ENCODE results near the gene COPS7A.

The COPS7A gene, protein sequence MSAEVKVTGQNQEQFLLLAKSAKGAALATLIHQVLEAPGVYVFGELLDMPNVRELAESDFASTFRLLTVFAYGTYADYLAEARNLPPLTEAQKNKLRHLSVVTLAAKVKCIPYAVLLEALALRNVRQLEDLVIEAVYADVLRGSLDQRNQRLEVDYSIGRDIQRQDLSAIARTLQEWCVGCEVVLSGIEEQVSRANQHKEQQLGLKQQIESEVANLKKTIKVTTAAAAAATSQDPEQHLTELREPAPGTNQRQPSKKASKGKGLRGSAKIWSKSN

DNA sequence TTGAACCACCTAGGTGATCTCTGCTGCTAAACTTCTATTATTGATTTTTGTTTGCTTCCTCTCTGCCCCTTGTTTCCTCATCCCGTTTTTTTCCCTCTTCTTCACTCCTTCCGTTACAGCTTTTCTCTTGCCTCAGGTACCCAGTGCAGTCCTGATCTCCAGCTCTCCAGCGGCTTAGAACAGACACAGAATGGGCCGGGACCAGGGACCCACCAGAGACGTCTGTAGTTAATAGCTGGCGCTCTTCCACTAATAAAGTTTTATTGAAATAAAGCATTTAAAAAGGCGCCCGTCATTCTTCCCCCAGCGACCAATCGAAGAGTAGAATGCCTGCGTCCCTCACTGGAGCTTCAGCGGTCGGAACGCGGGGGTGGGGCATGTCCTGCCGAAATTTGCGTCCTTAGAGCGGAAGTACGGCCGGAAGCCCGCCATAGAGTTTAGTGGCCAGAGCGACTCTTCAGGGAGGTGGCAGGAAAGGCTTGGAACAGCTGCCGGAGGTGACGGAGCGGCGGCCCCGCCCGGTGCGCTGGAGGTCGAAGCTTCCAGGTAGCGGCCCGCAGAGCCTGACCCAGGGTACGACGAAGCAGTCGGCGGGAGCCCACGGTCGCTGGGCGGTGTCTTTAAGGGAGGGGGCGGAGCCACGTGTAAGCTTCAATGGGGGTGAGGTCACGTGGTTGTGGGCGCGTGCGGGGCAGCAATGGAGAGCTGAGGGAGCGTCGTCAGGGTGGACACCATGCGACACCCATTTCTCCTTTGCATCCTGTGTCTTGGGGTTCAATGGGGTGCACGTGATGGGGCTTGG, at the start of gene COPS7A:
Gene COPS7A, plus strand, starts transcription at position 440 of the 802 bp plus-strand sequence. CDS start 611 bp downstream, outside the sequence.
- DNase-seq (ENCODE audit: low spot score) = peak; percentile 97

DNA sequence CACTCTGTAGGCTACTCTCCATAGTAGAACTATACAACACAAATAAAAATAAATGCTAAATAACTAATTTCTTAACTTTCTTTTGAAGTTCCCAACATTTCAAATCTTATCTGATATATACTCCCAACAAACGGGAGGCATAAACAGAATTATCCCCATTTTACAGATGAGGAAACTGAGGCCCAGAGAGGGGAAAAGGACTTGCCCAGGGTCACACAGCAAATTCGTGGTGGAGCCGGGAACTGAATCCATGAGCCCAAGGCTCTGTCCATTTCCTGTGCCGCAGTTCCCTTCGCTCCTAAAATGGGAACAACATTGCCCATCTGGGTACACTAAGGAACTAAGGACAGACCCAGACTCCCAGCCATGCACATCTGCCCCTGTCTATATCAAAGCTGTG, 46.9 kb upstream of the COPS7A start:
- no peak for DNase-seq (ENCODE audit: low spot score)

DNA sequence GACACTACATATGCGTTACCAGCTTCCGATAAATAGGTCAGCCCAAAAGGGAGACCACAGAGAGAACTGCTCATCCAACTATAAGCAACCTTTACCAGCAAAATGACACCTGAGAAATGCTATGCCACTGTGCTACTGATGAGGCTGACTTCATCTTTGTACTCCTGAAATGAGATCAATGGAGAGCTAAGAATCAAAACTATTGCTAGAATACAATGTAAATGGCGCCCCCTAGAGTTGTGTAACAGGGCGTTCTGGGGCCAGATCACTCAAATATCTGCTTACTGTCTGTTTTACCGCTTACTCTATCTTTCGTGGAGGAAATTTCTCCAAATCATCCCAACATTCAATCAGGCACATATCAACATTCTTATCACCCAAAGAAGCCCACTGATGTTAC, 39.2 kb upstream of the COPS7A start:
- no peak for DNase-seq (ENCODE audit: low spot score)

DNA sequence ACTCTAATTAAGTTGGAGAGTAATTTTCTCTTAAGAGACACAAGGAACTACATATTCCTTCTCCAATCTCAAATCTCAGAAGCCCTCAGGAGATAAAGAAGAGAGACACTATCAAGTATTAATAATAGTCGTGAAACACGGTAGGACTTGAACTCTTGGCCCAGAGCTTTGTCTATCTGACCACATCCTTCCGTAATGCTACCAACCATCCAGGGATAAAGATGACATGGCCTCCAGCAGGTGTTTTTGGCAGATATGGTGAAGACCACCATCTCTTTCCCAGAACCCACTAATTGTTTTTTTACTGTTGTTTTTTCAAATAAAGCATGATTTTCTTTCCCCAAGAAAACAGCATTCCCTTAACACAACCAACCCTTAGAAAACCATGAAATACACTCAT, 38.0 kb upstream of the COPS7A start:
- no peak for DNase-seq (ENCODE audit: low spot score)

DNA sequence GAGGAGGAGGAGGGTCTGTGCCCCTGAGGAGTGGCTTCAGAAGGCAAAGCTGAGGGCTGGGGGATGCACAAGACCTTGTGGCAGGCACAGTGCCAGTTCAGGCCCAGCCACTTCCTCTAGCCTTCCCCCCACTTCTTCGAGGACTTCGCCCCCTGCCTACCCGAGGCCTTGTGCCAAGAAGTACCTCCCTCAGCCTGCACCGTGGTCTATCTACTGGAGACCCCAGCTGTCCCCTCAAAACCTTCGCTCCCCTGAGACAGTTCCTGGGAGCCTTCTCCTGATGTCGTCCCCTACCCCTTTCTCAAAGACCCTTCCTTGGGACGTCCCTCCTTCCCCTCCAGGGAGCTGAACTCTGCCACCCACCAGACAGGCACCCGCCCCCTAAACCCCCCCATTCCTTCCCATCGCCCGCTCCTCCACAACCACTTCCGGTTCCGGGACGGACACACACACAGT, 35.3 kb upstream of the COPS7A start:
- no peak for DNase-seq (ENCODE audit: low spot score)

DNA sequence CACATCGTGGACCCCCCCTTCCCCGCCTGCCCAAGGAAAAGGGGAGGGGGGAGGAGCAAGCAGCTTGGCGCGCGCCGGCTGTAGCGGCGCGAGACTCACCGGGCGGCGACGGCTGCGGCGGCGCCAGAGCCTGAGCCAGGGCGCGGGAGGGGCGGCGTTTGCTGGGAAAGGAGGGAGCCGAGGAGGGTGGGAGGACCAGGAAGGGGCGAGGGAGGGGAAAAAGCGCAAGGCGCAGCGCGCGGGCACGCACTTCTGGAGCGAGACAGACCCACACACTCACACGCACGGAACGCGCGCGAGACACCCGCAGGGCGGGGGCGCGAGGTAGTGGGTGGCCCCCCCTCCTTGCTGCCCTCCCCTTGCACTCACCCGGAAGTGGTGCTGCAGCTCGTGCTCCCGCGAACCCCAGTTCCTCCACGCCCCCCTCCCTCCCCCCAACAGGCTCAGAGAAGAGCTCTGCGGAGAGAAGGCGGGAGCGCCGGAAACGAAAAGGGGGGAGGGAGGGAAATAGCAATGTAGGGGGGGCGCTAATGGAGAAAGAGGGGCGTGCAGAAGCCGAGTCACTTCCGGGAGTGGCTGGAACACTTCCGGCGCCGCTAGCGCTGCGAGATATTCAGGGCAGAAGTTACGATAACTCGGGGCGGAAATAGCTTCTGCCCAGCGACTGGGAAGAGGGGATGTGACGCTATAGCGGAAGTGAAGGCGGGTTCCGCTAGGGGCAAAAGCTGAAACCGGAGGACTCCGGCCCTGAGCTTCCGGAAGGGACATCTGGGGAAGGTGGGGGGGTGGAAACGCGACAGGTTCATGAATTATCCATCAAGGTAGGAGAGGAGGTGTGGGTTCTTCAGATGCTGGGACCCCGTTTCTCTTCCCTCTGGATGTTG, 34.6 kb upstream of the COPS7A start, which contains the start of gene ZNF384:
Gene ZNF384, minus strand, starts transcription at position 377 of the 884 bp plus-strand sequence. CDS start 9,855 bp downstream, outside the sequence.
- peak; percentile 97 for DNase-seq (ENCODE audit: low spot score)

DNA sequence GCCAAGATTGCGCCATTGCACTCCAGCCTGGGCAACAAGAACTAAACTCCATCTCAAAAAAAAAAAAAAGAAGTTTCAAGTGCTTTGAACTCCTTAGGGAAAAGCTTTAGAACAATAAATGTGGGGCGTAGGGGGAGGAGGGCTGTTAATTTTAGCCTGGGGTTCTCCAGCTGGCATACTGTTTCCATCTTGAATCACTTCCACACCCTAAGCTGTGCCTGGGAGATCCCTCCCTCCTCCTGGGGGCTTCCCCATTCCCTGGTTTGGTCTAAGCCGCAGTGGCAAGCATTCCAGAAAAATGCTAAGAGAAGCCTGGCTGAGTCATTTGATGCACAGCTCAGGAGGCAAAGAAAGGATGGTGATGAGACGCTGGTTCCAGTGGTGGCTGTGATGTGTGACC, 32.4 kb upstream of the COPS7A start:
- DNase-seq (ENCODE audit: low spot score) = no peak

DNA sequence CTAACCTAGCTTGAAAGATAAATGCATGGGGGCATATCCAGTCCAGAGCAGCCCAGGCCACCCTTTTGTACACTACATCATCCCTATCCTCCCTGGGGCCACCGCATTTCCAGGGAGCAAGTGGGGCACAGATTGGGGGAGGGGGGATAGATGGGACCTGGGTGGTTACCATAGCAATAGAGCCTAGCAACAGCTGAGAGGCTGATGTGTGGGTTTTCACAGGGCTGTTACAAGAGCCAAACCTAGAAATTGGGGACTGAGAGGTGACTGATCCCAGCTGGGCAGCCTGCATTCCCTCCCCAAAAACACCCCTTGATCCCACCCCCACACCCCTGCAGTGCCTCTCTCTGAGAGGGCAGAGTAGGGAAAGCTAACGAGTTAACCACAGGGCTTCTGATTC, 31.0 kb upstream of the COPS7A start:
- no peak for DNase-seq (ENCODE audit: low spot score)

DNA sequence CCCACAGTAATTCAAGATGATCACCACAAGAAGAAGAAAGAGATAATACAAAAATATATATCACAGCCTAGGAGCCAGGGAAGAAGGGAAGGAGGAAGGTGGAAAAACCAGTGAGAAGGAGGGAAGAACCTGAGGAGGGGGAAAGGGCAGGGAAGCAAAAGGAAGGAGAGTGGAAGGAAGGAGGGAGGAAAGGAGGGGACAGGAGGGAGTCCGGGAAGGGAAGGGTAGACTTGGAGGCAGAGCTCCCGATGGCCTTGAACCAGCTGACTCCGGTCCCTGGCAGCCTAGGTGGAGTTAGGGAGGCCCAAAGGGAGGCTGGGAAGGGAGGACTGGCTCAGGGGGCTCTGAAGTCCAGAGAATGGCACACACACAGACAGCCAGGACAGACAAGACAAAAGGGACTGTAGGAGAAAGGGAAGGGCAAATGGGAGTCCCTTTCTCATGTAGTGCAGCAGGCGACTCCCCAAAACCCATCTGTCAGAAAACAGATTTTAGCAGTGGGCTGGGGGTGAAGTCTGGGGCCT, 30.0 kb upstream of the COPS7A start:
- DNase-seq (ENCODE audit: low spot score) = no peak

DNA sequence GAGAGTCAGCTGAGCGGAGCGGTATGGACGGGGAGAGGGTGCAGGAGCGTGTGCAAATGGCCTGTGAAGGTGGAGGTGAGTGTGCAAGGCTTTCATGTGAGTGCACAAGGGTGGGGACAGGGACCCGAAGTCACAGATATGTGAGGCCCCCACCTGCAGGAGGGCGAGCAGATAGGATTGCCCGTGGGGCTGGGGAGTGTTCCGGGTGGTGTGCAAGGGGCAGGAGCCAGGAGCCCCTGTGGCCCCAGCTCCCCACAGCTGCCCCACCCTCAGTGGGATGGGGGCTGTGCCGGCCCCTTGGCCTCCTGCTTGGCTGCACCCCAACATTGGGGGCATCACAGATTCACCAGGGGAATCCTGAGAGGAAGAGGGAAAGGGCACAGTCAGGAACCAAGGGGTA, 29.1 kb upstream of the COPS7A start:
- no peak for DNase-seq (ENCODE audit: low spot score)

DNA sequence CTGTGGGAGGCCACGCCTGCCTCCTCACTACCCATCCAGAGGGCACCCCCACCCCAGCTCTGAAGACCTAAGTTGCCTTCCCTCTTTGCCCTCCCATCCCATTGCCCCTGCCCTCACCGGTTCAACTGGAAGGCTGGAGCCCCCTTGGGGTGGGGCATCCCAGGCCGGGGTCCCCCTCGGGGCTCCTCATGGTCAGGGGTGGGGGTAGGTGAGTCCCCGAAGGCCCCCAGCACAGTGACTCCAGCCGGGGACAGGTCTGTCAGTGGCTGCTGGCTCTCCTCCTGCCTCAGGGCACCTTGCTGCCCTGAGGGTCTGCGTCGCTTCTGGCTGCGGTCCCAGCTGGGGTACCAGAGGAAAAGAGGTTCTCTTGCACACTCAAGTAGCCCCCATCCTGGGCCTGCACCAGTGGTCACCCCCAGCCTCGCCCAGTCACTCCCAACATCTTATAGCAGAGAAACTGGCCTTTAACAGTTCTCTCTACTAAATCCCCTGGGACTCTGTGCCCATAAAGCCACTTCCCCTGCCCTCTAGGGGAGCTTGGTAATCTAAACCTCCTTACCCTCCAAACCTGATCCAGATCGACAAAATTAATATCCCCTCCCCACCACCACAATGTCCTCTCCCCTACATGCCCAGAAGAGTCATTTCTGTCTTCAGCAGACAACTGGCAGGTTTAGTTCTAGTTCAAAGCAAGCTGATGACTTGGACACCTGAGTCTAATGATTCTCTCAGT, 28.4 kb upstream of the COPS7A start:
- DNase-seq (ENCODE audit: low spot score) = no peak

DNA sequence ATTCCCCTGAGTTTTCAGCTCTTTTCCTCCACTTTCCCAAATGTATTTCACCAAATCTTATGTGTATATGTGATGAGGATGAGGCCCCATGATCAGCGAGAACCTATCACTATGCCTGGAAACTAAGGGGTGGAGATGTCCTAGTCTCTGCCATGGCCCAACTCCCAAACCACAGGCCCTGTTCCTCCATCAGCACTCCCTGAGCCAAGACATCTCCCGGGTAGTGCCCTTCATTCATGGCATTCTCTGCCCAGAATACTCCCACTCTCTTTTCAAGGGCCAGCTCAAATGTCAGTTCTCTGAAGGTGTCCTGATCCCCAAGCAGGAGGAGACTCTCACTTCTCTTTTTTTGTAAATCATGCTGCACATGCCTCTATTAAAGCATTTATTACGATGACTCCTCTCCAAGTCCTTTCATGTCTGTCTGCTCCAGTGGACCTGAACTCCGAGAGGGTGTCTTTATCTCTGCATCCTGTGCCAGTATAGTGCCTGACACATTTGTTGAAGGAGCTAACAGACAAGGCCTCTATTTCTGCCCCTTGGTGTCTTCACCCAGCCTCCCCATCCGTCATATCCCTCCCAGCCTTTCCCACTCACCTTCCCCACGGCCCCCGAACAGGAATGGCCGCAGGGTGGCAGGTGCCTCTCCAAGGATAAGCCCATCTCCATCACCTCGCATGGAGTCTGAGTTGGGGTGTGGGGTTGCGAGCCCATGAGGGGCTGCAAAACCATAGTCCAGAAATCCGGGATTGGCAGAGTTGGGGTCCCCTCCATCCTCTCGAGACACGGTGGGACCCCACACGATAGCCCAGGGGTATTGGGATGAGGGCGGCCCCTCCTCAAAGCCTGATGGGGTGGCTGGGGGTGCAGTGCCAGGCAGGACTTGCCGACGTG, 26.9 kb upstream of the COPS7A start:
- DNase-seq (ENCODE audit: low spot score) = no peak

DNA sequence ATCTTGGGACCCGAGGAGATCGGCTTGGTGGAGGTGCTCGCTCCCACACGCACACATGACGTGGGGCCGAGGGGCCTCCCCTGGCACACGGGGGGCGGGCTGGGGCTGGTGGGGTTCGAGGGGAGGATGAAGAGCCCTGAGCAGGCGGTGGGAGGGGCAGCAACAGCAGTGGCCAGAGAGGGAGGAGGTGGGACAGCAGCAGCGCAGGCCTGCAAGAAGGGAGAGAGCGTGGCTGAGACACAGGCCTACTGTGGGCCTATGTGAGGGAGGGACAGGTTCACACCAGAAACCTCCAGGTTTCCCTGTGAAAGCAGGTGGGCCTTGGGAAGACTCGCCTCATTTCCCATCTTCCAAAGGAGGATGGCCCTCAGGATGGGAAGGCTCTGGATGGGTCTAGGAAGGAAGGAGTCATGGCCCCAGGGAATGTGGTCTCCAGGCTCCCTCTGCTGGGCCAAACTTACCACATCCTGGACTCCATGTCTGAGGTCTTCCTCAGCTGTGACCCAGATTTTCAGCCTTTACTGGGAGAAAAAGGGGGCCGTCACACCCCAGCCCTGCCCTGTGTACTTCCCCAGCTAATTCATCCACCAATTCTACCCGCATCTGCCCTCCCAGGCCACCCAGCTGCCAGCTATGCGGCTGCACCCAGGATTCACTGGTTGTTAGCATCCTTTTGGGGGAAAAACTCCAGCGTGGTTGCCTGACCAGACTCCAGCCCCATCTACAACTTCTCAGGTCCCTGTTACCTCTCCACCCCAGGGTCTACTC, 26.1 kb upstream of the COPS7A start:
- peak; percentile 85 for DNase-seq (ENCODE audit: low spot score)

DNA sequence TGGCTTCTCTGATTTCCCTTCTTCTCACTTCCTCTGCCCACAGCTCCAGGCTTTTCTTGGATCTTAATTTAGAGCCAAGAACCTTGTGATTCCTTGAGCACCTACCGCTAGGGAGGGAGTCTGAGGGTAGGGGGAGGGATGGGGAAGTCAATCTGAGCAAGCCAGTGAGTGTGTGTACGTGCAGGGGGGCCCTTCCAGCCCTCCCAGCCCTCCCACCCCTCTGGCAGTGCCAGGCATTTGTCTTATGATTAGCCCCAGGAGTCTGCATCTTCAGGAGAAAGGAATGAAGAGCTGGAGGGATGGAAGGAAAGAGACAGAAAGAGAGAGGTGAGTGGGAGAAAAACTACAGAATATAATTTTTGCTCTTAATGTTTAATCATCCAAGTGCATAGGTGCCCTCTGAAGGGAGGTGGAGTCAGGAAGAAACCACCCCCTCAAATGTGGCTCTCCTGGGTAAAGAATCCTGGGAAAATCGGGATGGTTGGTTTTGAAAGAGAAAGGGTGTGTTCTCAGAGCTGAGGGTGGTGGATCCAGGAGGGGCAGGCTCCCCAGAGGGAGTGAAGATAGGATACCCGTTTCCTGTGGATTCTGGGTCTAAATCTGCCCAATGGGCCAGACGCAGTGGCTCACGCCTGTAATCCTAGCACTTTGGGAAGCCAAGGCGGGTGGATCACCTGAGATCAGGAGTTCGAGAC, 25.3 kb upstream of the COPS7A start:
- no peak for DNase-seq (ENCODE audit: low spot score)

DNA sequence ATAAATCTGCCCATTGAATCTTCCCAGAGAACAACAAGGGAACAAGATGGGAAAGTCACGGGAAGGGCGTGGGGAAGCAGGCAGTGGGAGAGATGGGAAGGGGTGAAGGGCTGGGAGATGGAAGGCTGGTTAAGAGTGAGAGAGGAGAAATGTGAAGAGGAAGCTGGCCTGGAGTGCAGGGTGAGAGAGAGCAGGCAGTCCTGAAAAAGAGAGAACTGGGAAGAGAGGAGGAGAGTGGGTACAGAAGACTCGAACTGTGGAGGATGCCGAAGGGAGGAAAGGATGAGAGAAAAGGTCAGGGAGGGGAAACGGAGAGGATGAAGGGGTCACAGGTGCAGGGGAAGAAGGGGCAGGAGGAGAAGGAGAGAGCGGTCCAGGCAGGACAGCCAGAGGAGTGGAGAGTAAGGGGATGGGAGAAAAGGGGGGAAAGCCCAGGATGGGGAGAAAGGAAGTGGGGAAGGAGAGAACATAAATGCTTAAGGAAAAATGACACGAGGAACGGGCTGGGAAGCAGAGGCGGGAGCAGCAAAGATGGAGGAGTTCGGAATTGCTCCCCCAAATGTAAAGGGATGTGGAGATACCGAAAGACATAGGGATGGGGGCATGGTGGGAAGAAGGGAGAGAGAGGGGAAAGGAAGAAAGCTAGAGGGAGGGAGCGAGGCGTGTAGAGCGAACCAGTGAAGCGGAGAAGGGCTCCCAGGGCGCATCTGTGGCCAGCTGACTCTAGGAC, 24.4 kb upstream of the COPS7A start:
- DNase-seq (ENCODE audit: low spot score) = no peak

DNA sequence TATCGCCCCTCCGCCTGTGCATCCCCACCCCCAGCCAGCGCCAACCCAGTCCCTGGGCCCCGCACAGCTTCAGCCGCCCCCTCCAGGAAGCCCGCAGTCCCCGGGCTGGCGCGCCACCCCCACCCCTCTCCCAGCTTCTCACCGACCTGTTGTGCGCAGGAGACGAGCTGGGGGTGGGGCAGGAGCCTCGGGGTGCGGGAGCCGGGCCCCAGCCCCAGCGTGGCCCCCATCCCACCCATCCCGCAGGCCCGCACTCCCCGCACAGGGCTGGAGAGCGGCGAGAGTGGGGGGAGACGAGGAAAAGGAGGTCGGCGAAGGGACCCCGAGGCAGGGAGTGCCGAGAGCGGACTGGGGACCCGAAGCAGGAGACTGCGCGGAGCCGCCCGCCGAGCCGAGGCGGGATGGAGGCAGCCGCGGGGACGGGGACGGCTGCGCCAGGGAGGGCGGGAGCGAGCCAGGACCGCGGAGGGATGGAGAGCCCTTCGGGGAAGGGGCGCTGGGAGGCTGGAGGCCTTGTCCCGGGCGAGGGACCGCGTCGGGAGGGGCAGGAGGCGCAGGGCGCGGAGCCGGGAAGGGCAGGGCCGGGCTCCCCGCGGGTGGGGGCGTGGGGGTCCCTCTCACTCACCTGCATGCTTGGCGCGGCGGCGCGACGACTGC, 23.7 kb upstream of the COPS7A start:
- peak; percentile 60 for DNase-seq (ENCODE audit: low spot score)

DNA sequence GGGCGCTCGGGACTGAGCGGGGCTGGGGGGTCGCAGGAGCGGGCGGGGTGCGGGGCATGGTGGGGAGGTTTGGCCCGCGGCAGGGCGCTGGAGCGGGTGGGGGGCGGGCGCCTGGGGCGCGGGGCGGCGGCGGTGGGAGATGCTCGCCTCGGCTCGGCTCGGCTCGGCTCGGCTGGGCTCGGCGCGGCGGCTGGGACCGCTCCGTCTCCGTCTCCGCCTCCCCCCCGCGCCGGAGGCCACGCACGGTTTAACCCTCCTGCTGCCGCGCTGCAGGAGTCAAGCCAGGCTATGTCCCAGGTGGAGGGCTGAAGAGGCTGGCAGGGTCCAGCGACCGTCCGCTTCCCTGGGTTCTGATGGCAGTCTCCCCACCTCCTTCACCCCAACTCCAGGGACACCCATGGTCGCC, 23.2 kb upstream of the COPS7A start, which contains the start of gene PIANP:
Gene PIANP, minus strand, starts transcription at position 170 of the 406 bp plus-strand sequence. CDS start 2,754 bp downstream, outside the sequence.
- peak; percentile 76 for DNase-seq (ENCODE audit: low spot score)
